Tibial nerve (tissue), 4 donors: ENCODE results near the gene GMPPA.

Experiments used
- CTCF ChIP-seq, 5 experiments: fragments of 200-600 bp in 3 of 5; fragments of 450-650 bp in 2 of 5; sonication (generic) in 3 of 5; IDR thresholded peaks; one replicate each; pipeline ENCODE4 v1.5.1; 2016 to 2019; ENCODE audit warnings: antibody characterized with exemption in 5 of 5, mild to moderate bottlenecking in 3 of 5, moderate library complexity in 2 of 5
- EP300 ChIP-seq, 2 donors: sonication (generic); formaldehyde crosslinking; IDR thresholded peaks; one replicate each; pipeline ENCODE4 v1.6.1; 2017; ENCODE audit warnings: antibody characterized with exemption in 2 of 2, mild to moderate bottlenecking in 1 of 2
- POLR2A ChIP-seq, 2 donors: fragments of 450-650 bp; IDR thresholded peaks; one replicate each; pipeline ENCODE4 v1.6.1; 2017; ENCODE audit warnings: antibody characterized with exemption in 2 of 2, mild to moderate bottlenecking in 2 of 2, moderate library complexity in 2 of 2

GRCh38 chr2:219553168-219553417 lies 54.4 kb downstream of the GMPPA start:
- TF ChIP-seq CTCF (IDR thresholded peaks at IDR 0.05) (no peak), POLR2A (IDR thresholded peaks at IDR 0.05) (no peak), EP300 (IDR thresholded peaks at IDR 0.05) (no peak)
